Measurements from ENCODE around the gene IL17REL. TPM values are rescaled to one million over a fixed set of nuclear protein-coding genes. Genes with fewer than 3 reads are reported as not detected.

IL17REL gene
- total RNA-seq, 6 experiments from 2014 or later: not detected

- no peaks in the 10 kb centered on the region; the same call in 1 of the 2 replicates for H3K9me3 Mint-ChIP-seq
- no peaks in the 10 kb centered on the region for H3K4me1 Mint-ChIP-seq (ENCODE audit: low read depth)
- H3K27me3 Mint-ChIP-seq (ENCODE audit: insufficient read depth): peaks cover 7% of the 10 kb centered on the region
- no peak for TF ChIP-seq CTCF (IDR thresholded peaks at IDR 0.05)
- DNase-seq: no peak
- no peaks in the 10 kb centered on the region for H3K36me3 Mint-ChIP-seq (ENCODE audit: low read depth)
- no peak overlapping the region for H3K4me3 Mint-ChIP-seq
- H3K27ac Mint-ChIP-seq: no peak overlapping the region
Measured at GRCh38 chr22:50019316-50019715, 6.8 kb upstream of the IL17REL start.

GRCh38 chr22:50018608-50019285 is 6.2 kb upstream of the IL17REL start:
- Mint-ChIP-seq H3K27me3 (ENCODE audit: insufficient read depth) (peaks cover 7% of the 10 kb centered on the region), H3K36me3 (ENCODE audit: low read depth) (no peaks in the 10 kb centered on the region), H3K27ac (no peak overlapping the region), H3K4me1 (ENCODE audit: low read depth) (no peaks in the 10 kb centered on the region), H3K4me3 (no peak overlapping the region), H3K9me3 (no peaks in the 10 kb centered on the region; the same call in 1 of the 2 replicates)
- no peak for TF ChIP-seq CTCF (IDR thresholded peaks at IDR 0.05)
- no peak for DNase-seq

- Mint-ChIP-seq H3K27me3 (ENCODE audit: insufficient read depth) (peaks cover 7% of the 10 kb centered on the region), H3K9me3 (no peaks in the 10 kb centered on the region; the same call in 1 of the 2 replicates), H3K4me1 (ENCODE audit: low read depth) (no peaks in the 10 kb centered on the region), H3K4me3 (no peak overlapping the region), H3K36me3 (ENCODE audit: low read depth) (no peaks in the 10 kb centered on the region), H3K27ac (no peak overlapping the region)
- no peak for DNase-seq
- no peak for TF ChIP-seq CTCF (IDR thresholded peaks at IDR 0.05)
Measured at GRCh38 chr22:50017701-50018224, 5.2 kb upstream of the IL17REL start.

- H3K27me3 Mint-ChIP-seq (ENCODE audit: insufficient read depth): peaks cover 11% of the 10 kb centered on the region
- H3K4me1 Mint-ChIP-seq (ENCODE audit: low read depth): no peaks in the 10 kb centered on the region
- no peaks in the 10 kb centered on the region for H3K36me3 Mint-ChIP-seq (ENCODE audit: low read depth)
- H3K9me3 Mint-ChIP-seq: no peaks in the 10 kb centered on the region; the same call in 1 of the 2 replicates
- TF ChIP-seq CTCF (IDR thresholded peaks at IDR 0.05): no peak
- DNase-seq: no peak
- H3K27ac Mint-ChIP-seq: no peak overlapping the region
- no peak overlapping the region for H3K4me3 Mint-ChIP-seq
Measured at GRCh38 chr22:50016988-50017700, 4.6 kb upstream of the IL17REL start.

- Mint-ChIP-seq H3K4me3 (no peak overlapping the region), H3K9me3 (no peaks in the 10 kb centered on the region; the same call in 1 of the 2 replicates), H3K27ac (no peak overlapping the region), H3K4me1 (ENCODE audit: low read depth) (no peaks in the 10 kb centered on the region), H3K27me3 (ENCODE audit: insufficient read depth) (peaks cover 16% of the 10 kb centered on the region), H3K36me3 (ENCODE audit: low read depth) (no peaks in the 10 kb centered on the region)
- no peak for TF ChIP-seq CTCF (IDR thresholded peaks at IDR 0.05)
- DNase-seq: no peak
Measured at GRCh38 chr22:50016308-50016987, 3.9 kb upstream of the IL17REL start.

All from HFFc6 (cell line).